Panc1 (cell line): ENCODE measurements around the gene ZKSCAN8. TPM values are rescaled to one million over a fixed set of nuclear protein-coding genes. Genes with fewer than 3 reads are reported as not detected.

Experiments
- ATAC-seq: fragments of 200-7000 bp; cut with Tn5 transposase; 2 replicates; pipeline ENCODE4 v1.9.1; 2020; ENCODE audit warnings: mild to moderate bottlenecking, moderate library complexity
- BruUV-seq: library from RNA; stranded (reverse); fragments of 400-500 nt; replicated peaks from 2 replicates; lab custom pipeline; 2021; lab: Mats Ljungman, UMichigan
- CTCF ChIA-PET: fragments of 300-600 bp; sonication (Branson Sonifier 250); formaldehyde crosslinking; loops from one replicate; lab custom pipeline; 2022; ENCODE audit warnings: antibody characterized with exemption; lab: Charles Lee
- POLR2A ChIA-PET: fragments of 300-600 bp; sonication (Branson Sonifier 250); formaldehyde crosslinking; loops from one replicate; lab custom pipeline; 2022; ENCODE audit warnings: antibody characterized with exemption; lab: Charles Lee
- DNase-seq: peaks from one replicate; pipeline ENCODE4 v3.0.0-alpha.2; 2010; ENCODE audit warnings: low read depth, low spot score
- H3K27ac ChIP-seq: 2 replicates; pipeline ENCODE4 v1.5.1; 2011; ENCODE audit warnings: mild to moderate bottlenecking, low read length, inconsistent platforms
- H3K27me3 ChIP-seq: fragments of 200-500 bp; sonication (Bioruptor generic); 2 replicates; pipeline ENCODE4 v1.6.0; 2014; ENCODE audit warnings: low read length, inconsistent platforms; ENCODE audit not compliant: control insufficient read depth, insufficient read depth
- H3K36me3 ChIP-seq: fragments of 200-500 bp; sonication (Bioruptor generic); 2 replicates; pipeline ENCODE4 v1.5.1; 2014; ENCODE audit warnings: inconsistent platforms, mild to moderate bottlenecking, low read length, moderate library complexity; ENCODE audit not compliant: control insufficient read depth, insufficient read depth
- H3K4me1 ChIP-seq: 2 replicates; pipeline ENCODE4 v1.5.1; 2011; ENCODE audit warnings: inconsistent platforms, mild to moderate bottlenecking, low read length, moderate library complexity; ENCODE audit not compliant: control insufficient read depth, insufficient read depth
- H3K4me3 ChIP-seq, 2 experiments: 2 replicates each; pipeline ENCODE4 v1.5.1; 2011 to 2012; ENCODE audit warnings: low read depth in 2 of 2, low read length in 2 of 2, mild to moderate bottlenecking in 2 of 2, inconsistent platforms in 1 of 2, moderate library complexity in 1 of 2
- H3K9me3 ChIP-seq: fragments of 200-500 bp; sonication (Bioruptor generic); 2 replicates; pipeline ENCODE4 v1.5.1; 2014; ENCODE audit warnings: low read depth, mild to moderate bottlenecking, inconsistent platforms, low read length, moderate library complexity; ENCODE audit not compliant: control insufficient read depth, insufficient read depth
- POLR2AphosphoS5 ChIP-seq: IDR thresholded peaks from 2 replicates; pipeline ENCODE4 v1.6.1; 2012; ENCODE audit warnings: mild to moderate bottlenecking, low read depth, low read length, moderate library complexity
- SIN3A ChIP-seq: IDR thresholded peaks from 2 replicates; pipeline ENCODE4 v1.6.1; 2012; ENCODE audit warnings: low read depth, mild to moderate bottlenecking, low read length, moderate library complexity, borderline replicate concordance; ENCODE audit not compliant: insufficient read depth
- TCF7L2 ChIP-seq: IDR thresholded peaks from 2 replicates; pipeline ENCODE4 v1.6.1; 2011; ENCODE audit warnings: mild to moderate bottlenecking, low read depth, low read length, inconsistent platforms
- in situ Hi-C: cut with HindIII; loops from 2 replicates; pipeline ENCODE4 v1.10.0; 2016; ENCODE audit warnings: low sequenced_read_pairs, low pct_unique_long_range_greater_than_20kb
- intact Hi-C: fragments of 100-400 bp; cut with micrococcal nuclease; formaldehyde crosslinking; loops from one replicate; pipeline ENCODE4 v1.10.0; 2022; ENCODE audit not compliant: unreplicated experiment
- total RNA-seq: library from RNA; stranded (reverse); gene quantifications from one replicate; pipeline ENCODE4 v1.2.1, GENCODE V29; 2021; ENCODE audit not compliant: unreplicated experiment
- TF ChIP-seq, protein P1 (sequence below), 2 experiments: IDR thresholded peaks; 2 replicates each; pipeline ENCODE4 v1.6.1; 2011 to 2012; ENCODE audit warnings: low read depth in 2 of 2, control low read depth in 1 of 2, low read length in 1 of 2, mild to moderate bottlenecking in 1 of 2, moderate library complexity in 1 of 2; ENCODE audit not compliant: insufficient read depth in 1 of 2
- TF ChIP-seq, protein P2 (sequence below): fragments of 450-650 bp; IDR thresholded peaks from 2 replicates; pipeline ENCODE4 v1.5.1; 2017; ENCODE audit warnings: mild to moderate bottlenecking

ZKSCAN8 gene
- total RNA-seq, 1 experiment from 2014 or later: 18.4 TPM

DNA sequence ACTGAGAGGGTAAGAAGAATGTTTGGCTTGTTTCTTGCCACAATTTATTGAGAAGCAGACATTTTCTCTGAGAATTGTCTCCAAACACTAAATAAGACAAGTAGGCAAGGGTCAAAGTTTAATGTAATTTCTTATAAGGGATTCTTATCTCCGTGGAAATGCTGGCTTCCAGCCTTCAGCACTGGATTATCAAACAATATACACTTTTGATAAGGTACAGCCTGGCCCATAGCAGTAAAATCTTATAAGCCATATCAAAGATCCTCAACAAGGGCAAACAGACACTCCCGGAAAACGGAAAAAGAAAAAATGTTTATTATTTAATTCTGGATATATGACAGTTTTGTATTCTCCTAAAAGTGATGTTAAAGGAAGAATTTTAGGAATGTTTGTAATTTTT is 64.8 kb downstream of the ZKSCAN8 start:
- H3K4me3 ChIP-seq: no peak overlapping the region
- H3K27ac ChIP-seq: no peak overlapping the region
- no peaks in the 10 kb centered on the region for H3K36me3 ChIP-seq
- no TSS peak for BruUV-seq
- ChIA-PET CTCF (no interaction called here), POLR2A (no interaction called here)
- ATAC-seq: no peak
- H3K27me3 ChIP-seq: no peaks in the 10 kb centered on the region
- no peak for DNase-seq
- TF ChIP-seq, protein P1, sequence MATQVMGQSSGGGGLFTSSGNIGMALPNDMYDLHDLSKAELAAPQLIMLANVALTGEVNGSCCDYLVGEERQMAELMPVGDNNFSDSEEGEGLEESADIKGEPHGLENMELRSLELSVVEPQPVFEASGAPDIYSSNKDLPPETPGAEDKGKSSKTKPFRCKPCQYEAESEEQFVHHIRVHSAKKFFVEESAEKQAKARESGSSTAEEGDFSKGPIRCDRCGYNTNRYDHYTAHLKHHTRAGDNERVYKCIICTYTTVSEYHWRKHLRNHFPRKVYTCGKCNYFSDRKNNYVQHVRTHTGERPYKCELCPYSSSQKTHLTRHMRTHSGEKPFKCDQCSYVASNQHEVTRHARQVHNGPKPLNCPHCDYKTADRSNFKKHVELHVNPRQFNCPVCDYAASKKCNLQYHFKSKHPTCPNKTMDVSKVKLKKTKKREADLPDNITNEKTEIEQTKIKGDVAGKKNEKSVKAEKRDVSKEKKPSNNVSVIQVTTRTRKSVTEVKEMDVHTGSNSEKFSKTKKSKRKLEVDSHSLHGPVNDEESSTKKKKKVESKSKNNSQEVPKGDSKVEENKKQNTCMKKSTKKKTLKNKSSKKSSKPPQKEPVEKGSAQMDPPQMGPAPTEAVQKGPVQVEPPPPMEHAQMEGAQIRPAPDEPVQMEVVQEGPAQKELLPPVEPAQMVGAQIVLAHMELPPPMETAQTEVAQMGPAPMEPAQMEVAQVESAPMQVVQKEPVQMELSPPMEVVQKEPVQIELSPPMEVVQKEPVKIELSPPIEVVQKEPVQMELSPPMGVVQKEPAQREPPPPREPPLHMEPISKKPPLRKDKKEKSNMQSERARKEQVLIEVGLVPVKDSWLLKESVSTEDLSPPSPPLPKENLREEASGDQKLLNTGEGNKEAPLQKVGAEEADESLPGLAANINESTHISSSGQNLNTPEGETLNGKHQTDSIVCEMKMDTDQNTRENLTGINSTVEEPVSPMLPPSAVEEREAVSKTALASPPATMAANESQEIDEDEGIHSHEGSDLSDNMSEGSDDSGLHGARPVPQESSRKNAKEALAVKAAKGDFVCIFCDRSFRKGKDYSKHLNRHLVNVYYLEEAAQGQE (IDR thresholded peaks at IDR 0.05; ENCODE audit: insufficient read depth in 1 of 2, low read depth in 2 of 2, low read length in 1 of 2): no peak
- TF ChIP-seq, protein P2, sequence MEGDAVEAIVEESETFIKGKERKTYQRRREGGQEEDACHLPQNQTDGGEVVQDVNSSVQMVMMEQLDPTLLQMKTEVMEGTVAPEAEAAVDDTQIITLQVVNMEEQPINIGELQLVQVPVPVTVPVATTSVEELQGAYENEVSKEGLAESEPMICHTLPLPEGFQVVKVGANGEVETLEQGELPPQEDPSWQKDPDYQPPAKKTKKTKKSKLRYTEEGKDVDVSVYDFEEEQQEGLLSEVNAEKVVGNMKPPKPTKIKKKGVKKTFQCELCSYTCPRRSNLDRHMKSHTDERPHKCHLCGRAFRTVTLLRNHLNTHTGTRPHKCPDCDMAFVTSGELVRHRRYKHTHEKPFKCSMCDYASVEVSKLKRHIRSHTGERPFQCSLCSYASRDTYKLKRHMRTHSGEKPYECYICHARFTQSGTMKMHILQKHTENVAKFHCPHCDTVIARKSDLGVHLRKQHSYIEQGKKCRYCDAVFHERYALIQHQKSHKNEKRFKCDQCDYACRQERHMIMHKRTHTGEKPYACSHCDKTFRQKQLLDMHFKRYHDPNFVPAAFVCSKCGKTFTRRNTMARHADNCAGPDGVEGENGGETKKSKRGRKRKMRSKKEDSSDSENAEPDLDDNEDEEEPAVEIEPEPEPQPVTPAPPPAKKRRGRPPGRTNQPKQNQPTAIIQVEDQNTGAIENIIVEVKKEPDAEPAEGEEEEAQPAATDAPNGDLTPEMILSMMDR: no peak
- no peak for TF ChIP-seq POLR2AphosphoS5
- no peak for TF ChIP-seq SIN3A
- no peak for TF ChIP-seq TCF7L2
- intact Hi-C loops (no loop called here), in situ Hi-C loops (no loop called here)
- H3K9me3 ChIP-seq: peaks cover 4% of the 10 kb centered on the region; the same call in 1 of the 2 replicates
- peaks cover 3% of the 10 kb centered on the region; the same call in 1 of the 2 replicates for H3K4me1 ChIP-seq

DNA sequence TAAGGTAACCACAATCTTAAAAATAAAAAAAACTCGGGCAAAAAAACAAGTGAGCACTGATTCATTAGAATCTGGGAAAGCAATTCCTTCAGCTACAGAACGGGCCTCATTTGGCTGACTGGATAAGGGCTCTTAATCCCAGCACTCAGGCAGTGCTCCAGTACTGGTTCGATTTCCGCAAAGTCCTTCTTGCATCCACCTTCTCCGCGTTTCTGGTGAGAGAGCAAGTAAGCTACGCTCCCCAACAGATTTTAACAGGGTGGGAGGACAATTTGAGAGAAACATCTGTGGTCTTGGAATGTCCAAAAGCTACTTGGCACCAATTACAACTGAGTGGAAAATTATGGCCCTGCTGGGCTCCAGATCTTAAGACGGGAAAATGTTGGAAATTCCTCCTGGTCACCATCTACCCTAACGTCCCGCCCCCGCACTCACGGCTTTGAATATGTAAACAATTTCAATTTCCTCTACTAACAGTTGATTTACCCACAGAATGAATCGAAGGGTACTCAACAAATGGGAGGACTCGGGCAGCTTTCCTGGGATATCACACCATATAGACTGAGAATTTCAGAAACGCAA is 65.3 kb downstream of the ZKSCAN8 start:
- in situ Hi-C loops: no loop called here
- DNase-seq: no peak
- H3K27ac ChIP-seq: peak overlapping the region; percentile 64; the same call in 1 of the 2 replicates
- no peaks in the 10 kb centered on the region for H3K36me3 ChIP-seq
- peaks cover 3% of the 10 kb centered on the region; the same call in 1 of the 2 replicates for H3K4me1 ChIP-seq
- peak; percentile 45 for ATAC-seq
- no peaks in the 10 kb centered on the region for H3K27me3 ChIP-seq
- CTCF ChIA-PET: no interaction called here
- intact Hi-C loops: no loop called here
- peaks cover 4% of the 10 kb centered on the region; the same call in 1 of the 2 replicates for H3K9me3 ChIP-seq
- H3K4me3 ChIP-seq: peak overlapping the region; percentile 46 to 59
- BruUV-seq: no TSS peak
- TF ChIP-seq, protein P1 (IDR thresholded peaks at IDR 0.05; ENCODE audit: insufficient read depth in 1 of 2, low read depth in 2 of 2, low read length in 1 of 2): no peak
- no peak for TF ChIP-seq SIN3A
- TF ChIP-seq TCF7L2: no peak
- TF ChIP-seq POLR2AphosphoS5: no peak
- TF ChIP-seq, protein P2: no peak
- POLR2A ChIA-PET: no interaction called here
